HG03571 (cell line): Measurements from ENCODE around the gene SIDT2.

Experiments used
- ATAC-seq: cut with Tn5 transposase; IDR thresholded peaks from one replicate; pipeline ENCODE4 v1.9.1; 2021; ENCODE audit not compliant: unreplicated experiment

Gene SIDT2

GRCh38 chr11:117188620-117189081 is 10.1 kb downstream of the SIDT2 start:
- no peak for ATAC-seq

- ATAC-seq = peak; percentile 49
Observed at GRCh38 chr11:117189191-117189940, 10.8 kb downstream of the SIDT2 start.

GRCh38 chr11:117189941-117190544 is 11.5 kb downstream of the SIDT2 start:
- ATAC-seq = no peak

GRCh38 chr11:117191680-117192400 is 13.3 kb downstream of the SIDT2 start:
- no peak for ATAC-seq

- ATAC-seq = no peak
Observed at GRCh38 chr11:117192401-117192875, 13.9 kb downstream of the SIDT2 start.

GRCh38 chr11:117193130-117194020 is 14.8 kb downstream of the SIDT2 start:
- ATAC-seq = no peak

GRCh38 chr11:117194267-117194666 is 15.7 kb downstream of the SIDT2 start:
- no peak for ATAC-seq

GRCh38 chr11:117195258-117195657 is 16.7 kb downstream of the SIDT2 start:
- no peak for ATAC-seq

- ATAC-seq = no peak
Observed at GRCh38 chr11:117195761-117196160, 17.2 kb downstream of the SIDT2 start.

- ATAC-seq = no peak
Observed at GRCh38 chr11:117197006-117197405, 18.5 kb downstream of the SIDT2 start.

GRCh38 chr11:117197516-117198456 is 19.2 kb downstream of the SIDT2 start:
- no peak for ATAC-seq

- no peak for ATAC-seq
Observed at GRCh38 chr11:117198613-117199012, 20.1 kb downstream of the SIDT2 start.

GRCh38 chr11:117199053-117199915 is 20.7 kb downstream of the SIDT2 start, which contains the start of gene TAGLN:
TAGLN (plus strand) TSS chr11:117199370; CDS start chr11:117203014, 3,644 bp downstream.
- ATAC-seq = no peak

GRCh38 chr11:117199916-117200812 is 21.6 kb downstream of the SIDT2 start:
- no peak for ATAC-seq

GRCh38 chr11:117200813-117201657 is 22.5 kb downstream of the SIDT2 start:
- ATAC-seq = no peak

- no peak for ATAC-seq
Observed at GRCh38 chr11:117201658-117202305, 23.2 kb downstream of the SIDT2 start.
